C4-2B (cell line): ENCODE results near the gene DHRS3.

ENCODE experiments used
- CTCF ChIP-seq: fragments of 450-650 bp; conservative IDR thresholded peaks from 2 replicates; pipeline ENCODE4 v1.5.1; 2017; ENCODE audit warnings: mild to moderate bottlenecking
- ZFX ChIP-seq: fragments of 450-650 bp; IDR thresholded peaks from 2 replicates; pipeline ENCODE4 v1.6.1; 2017

GRCh38 chr1:12595757-12596006, 22.3 kb downstream of the DHRS3 start:
- TF ChIP-seq CTCF (no peak), ZFX (no peak)
